Ascending aorta (tissue), 2 donors: ENCODE results near the gene WASHC4. TPM values are rescaled to one million over a fixed set of nuclear protein-coding genes. Genes with fewer than 3 reads are reported as not detected.

Experiments used
- DNase-seq, 2 donors: peaks; one replicate each; pipeline ENCODE4 v3.0.0-alpha.2; 2019; ENCODE audit warnings: low spot score in 2 of 2
- H3K27ac ChIP-seq, 2 donors: fragments of 200-600 bp; sonication (generic); one replicate each; pipeline ENCODE4 v1.5.1; 2016 to 2017; ENCODE audit warnings: mild to moderate bottlenecking in 1 of 2
- H3K27me3 ChIP-seq: fragments of 200-600 bp; sonication (generic); one replicate; pipeline ENCODE4 v1.5.1; 2017
- H3K36me3 ChIP-seq, 2 donors: fragments of 200-600 bp; sonication (generic); one replicate each; pipeline ENCODE4 v1.5.1; 2016
- H3K4me1 ChIP-seq, 2 donors: fragments of 200-600 bp; sonication (generic); one replicate each; pipeline ENCODE4 v1.5.1; 2016 to 2017; ENCODE audit warnings: mild to moderate bottlenecking in 1 of 2
- H3K4me3 ChIP-seq, 2 donors: fragments of 200-600 bp; sonication (generic); one replicate each; pipeline ENCODE4 v1.5.1; 2016 to 2017; ENCODE audit warnings: mild to moderate bottlenecking in 1 of 2
- H3K9me3 ChIP-seq, 2 donors: fragments of 200-600 bp; sonication (generic); one replicate each; pipeline ENCODE4 v1.5.1; 2016
- CTCF ChIP-seq, 3 experiments: fragments of 200-600 bp in 2 of 3; fragments of 450-650 bp in 1 of 3; sonication (generic) in 2 of 3; IDR thresholded peaks; one replicate each; pipeline ENCODE4 v1.5.1; 2016 to 2019; ENCODE audit warnings: antibody characterized with exemption in 3 of 3, mild to moderate bottlenecking in 1 of 3, moderate library complexity in 1 of 3
- intact Hi-C: fragments of 100-400 bp; cut with DNase I; formaldehyde crosslinking; loops from one replicate; pipeline ENCODE4 v1.15.1; 2023
- total RNA-seq: library from RNA; depleted of rRNA; stranded (reverse); fragments of >200 nt; gene quantifications from one replicate; pipeline ENCODE4 v1.1.0, GENCODE V29; 2016

The WASHC4 gene
- total RNA-seq, 1 donor from 2014 or later: 22.8 TPM

- H3K36me3 ChIP-seq: peaks cover 68 to 89% of the 10 kb centered on the region in 2 donors
- H3K27ac ChIP-seq: no peak overlapping the region
These were observed 92.9 kb downstream of the WASHC4 start for GRCh38 chr12:105200385-105200784.

GRCh38 chr12:105201299-105201698, 93.8 kb downstream of the WASHC4 start:
- no peak overlapping the region for H3K27ac ChIP-seq
- H3K27me3 ChIP-seq: no peaks in the 10 kb centered on the region
- H3K4me3 ChIP-seq: no peak overlapping the region
- intact Hi-C loops: no loop called here
- no peak for TF ChIP-seq CTCF (IDR thresholded peaks at IDR 0.05)
- H3K36me3 ChIP-seq: peaks cover 74 to 90% of the 10 kb centered on the region in 2 donors
- H3K9me3 ChIP-seq: no peaks in the 10 kb centered on the region
- H3K4me1 ChIP-seq: no peaks in the 10 kb centered on the region
- no peak for DNase-seq

More at GRCh38 chr12:105200385-105200784, 92.9 kb downstream of the WASHC4 start:
- Histone ChIP-seq H3K4me1 (no peaks in the 10 kb centered on the region), H3K4me3 (no peak overlapping the region), H3K27me3 (no peaks in the 10 kb centered on the region), H3K9me3 (no peaks in the 10 kb centered on the region)
- intact Hi-C loops: no loop called here
- no peak for TF ChIP-seq CTCF (IDR thresholded peaks at IDR 0.05)
- DNase-seq: no peak

- no peak for TF ChIP-seq CTCF (IDR thresholded peaks at IDR 0.05)
- H3K27ac ChIP-seq: no peak overlapping the region
- H3K36me3 ChIP-seq: peaks cover 75 to 91% of the 10 kb centered on the region in 2 donors
- no peaks in the 10 kb centered on the region for H3K4me1 ChIP-seq
- H3K27me3 ChIP-seq: no peaks in the 10 kb centered on the region
- no peak for DNase-seq
- no peaks in the 10 kb centered on the region for H3K9me3 ChIP-seq
- intact Hi-C loops: no loop called here
- no peak overlapping the region for H3K4me3 ChIP-seq
These were observed 94.7 kb downstream of the WASHC4 start for GRCh38 chr12:105202202-105202601.

DNA sequence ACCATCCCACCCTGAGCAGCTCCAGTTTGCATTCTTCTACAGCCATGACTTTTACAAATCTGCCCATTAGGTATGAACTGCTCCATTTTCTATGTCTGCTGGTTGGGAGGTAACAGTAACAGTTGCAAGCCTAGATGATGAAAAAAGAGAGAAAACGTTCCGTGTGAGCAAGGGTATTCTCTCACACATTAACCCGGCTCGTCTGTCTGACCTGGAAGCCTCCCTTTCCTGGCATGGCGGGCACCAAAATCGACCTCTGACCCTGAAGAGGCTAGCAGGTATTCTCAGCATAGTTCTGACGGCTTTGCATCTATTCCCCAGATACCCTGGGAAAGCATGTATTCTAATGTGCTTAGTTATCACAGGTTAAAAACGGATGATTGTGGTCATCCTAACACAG, 96.6 kb downstream of the WASHC4 start:
- Histone ChIP-seq H3K9me3 (no peaks in the 10 kb centered on the region), H3K36me3 (peaks cover 73 to 91% of the 10 kb centered on the region in 2 donors), H3K4me1 (no peaks in the 10 kb centered on the region), H3K27me3 (no peaks in the 10 kb centered on the region), H3K4me3 (no peak overlapping the region), H3K27ac (no peak overlapping the region)
- intact Hi-C loops: no loop called here
- no peak for TF ChIP-seq CTCF (IDR thresholded peaks at IDR 0.05)
- DNase-seq: no peak

DNA sequence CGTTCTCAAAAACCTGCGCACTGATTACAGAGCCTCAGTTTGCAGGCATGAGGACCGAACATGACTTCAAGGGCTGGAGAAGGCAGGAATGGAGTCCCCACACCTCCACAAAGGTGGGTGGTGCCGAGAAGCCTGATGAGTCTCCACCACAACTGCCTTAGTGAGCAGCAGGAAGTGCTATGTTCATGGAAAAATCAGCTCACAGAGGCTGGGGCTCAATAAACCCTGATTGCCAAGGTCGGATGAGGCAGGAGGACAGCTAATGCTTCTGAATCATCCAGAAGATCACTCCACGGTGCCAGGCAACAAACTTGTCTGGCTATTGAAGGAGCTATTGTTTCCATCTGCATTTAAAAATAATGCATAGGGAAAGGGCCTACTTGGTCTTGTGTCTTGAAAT, 97.4 kb downstream of the WASHC4 start:
- no peak overlapping the region for H3K27ac ChIP-seq
- intact Hi-C loops: no loop called here
- H3K36me3 ChIP-seq: peaks cover 73 to 93% of the 10 kb centered on the region in 2 donors
- no peaks in the 10 kb centered on the region for H3K9me3 ChIP-seq
- H3K4me1 ChIP-seq: no peaks in the 10 kb centered on the region
- no peaks in the 10 kb centered on the region for H3K27me3 ChIP-seq
- DNase-seq: no peak
- no peak for TF ChIP-seq CTCF (IDR thresholded peaks at IDR 0.05)
- no peak overlapping the region for H3K4me3 ChIP-seq
